ENCODE results near the gene MYH13.

GRCh38 chr17:10278218-10278617, 94.6 kb downstream of the MYH13 start:
- TF ChIP-seq CTCF (IDR thresholded peaks at IDR 0.05) (no peak), EZH2 (IDR thresholded peaks at IDR 0.05) (no peak)

All from neural progenitor cell (in vitro differentiated cells).